NK-92 (cell line): ENCODE measurements around the gene CDCA8.

ENCODE experiments used
- DNase-seq: peaks from one replicate; lab custom pipeline; 2025; ENCODE audit not compliant: unreplicated experiment; lab: John Stamatoyannopoulos, UW

Gene CDCA8

GRCh38 chr1:37692078-37692833 lies at the start of gene CDCA8:
CDCA8 (plus strand) TSS chr1:37692516; CDS start chr1:37692691, 175 bp downstream.
- peak; percentile 79 for DNase-seq

GRCh38 chr1:37647281-37647680 lies 45.0 kb upstream of the CDCA8 start:
- DNase-seq, result no peak

GRCh38 chr1:37650173-37650572 lies 42.1 kb upstream of the CDCA8 start:
- no peak for DNase-seq

- no peak for DNase-seq
Measured at GRCh38 chr1:37650721-37651120, 41.6 kb upstream of the CDCA8 start.

- DNase-seq, result no peak
Measured at GRCh38 chr1:37651803-37652202, 40.5 kb upstream of the CDCA8 start.

- DNase-seq, result no peak
Measured at GRCh38 chr1:37652976-37653375, 39.3 kb upstream of the CDCA8 start.

GRCh38 chr1:37653906-37654305 lies 38.4 kb upstream of the CDCA8 start:
- no peak for DNase-seq

- DNase-seq, result no peak
Measured at GRCh38 chr1:37655274-37655673, 37.0 kb upstream of the CDCA8 start.

GRCh38 chr1:37656026-37656425 lies 36.3 kb upstream of the CDCA8 start:
- DNase-seq, result no peak

GRCh38 chr1:37656881-37657280 lies 35.4 kb upstream of the CDCA8 start:
- no peak for DNase-seq

GRCh38 chr1:37657620-37658412 lies 34.5 kb upstream of the CDCA8 start:
- DNase-seq, result no peak

GRCh38 chr1:37658486-37658885 lies 33.8 kb upstream of the CDCA8 start:
- no peak for DNase-seq

GRCh38 chr1:37660664-37661063 lies 31.7 kb upstream of the CDCA8 start:
- no peak for DNase-seq

GRCh38 chr1:37661401-37661800 lies 30.9 kb upstream of the CDCA8 start:
- no peak for DNase-seq

- DNase-seq, result no peak
Measured at GRCh38 chr1:37662031-37662755, 30.1 kb upstream of the CDCA8 start.

GRCh38 chr1:37663426-37664000 lies 28.8 kb upstream of the CDCA8 start:
- no peak for DNase-seq

GRCh38 chr1:37666241-37666867 lies 26.0 kb upstream of the CDCA8 start:
- DNase-seq, result no peak

GRCh38 chr1:37667023-37667671 lies 25.2 kb upstream of the CDCA8 start:
- no peak for DNase-seq

GRCh38 chr1:37670133-37670532 lies 22.2 kb upstream of the CDCA8 start:
- DNase-seq, result no peak

- no peak for DNase-seq
Measured at GRCh38 chr1:37671261-37671660, 21.1 kb upstream of the CDCA8 start.
